Breast epithelium (tissue), 4 donors: Measurements from ENCODE around the gene VDAC1. TPM values are rescaled to one million over a fixed set of nuclear protein-coding genes. Genes with fewer than 3 reads are reported as not detected.

Experiments used
- DNase-seq, 2 donors: peaks; one replicate each; pipeline ENCODE4 v3.0.0-alpha.2; 2019; ENCODE audit warnings: low spot score in 2 of 2
- H3K27ac ChIP-seq, 2 donors: fragments of 200-600 bp; sonication (generic) in 1 of 2; one replicate each; pipeline ENCODE4 v1.5.1; 2016 to 2019; ENCODE audit warnings: mild to moderate bottlenecking in 1 of 2
- H3K27me3 ChIP-seq, 2 donors: fragments of 200-600 bp; sonication (generic) in 1 of 2; one replicate each; pipeline versions ENCODE4 v1.5.1 to v1.6.0; 2017 to 2019; ENCODE audit warnings: control low read depth in 1 of 2, mild to moderate bottlenecking in 1 of 2
- H3K36me3 ChIP-seq: fragments of 200-600 bp; one replicate; pipeline ENCODE4 v1.5.1; 2019
- H3K4me1 ChIP-seq, 2 donors: fragments of 200-600 bp; sonication (generic); one replicate each; pipeline ENCODE4 v1.5.1; 2016 to 2019; ENCODE audit warnings: control low read depth in 1 of 2
- H3K4me3 ChIP-seq, 3 donors: fragments of 200-600 bp; sonication (generic); 1 replicate in 2 of 3; 2 replicates in 1 of 3; pipeline ENCODE4 v1.5.1; 2016 to 2019; ENCODE audit warnings: mild to moderate bottlenecking in 3 of 3, moderate library complexity in 2 of 3
- H3K9me3 ChIP-seq, 2 donors: fragments of 200-600 bp; sonication (generic) in 1 of 2; one replicate each; pipeline ENCODE4 v1.5.1; 2016 to 2019; ENCODE audit warnings: control low read depth in 1 of 2
- CTCF ChIP-seq, 3 donors: fragments of 450-650 bp; IDR thresholded peaks; one replicate each; pipeline ENCODE4 v1.5.1; 2016 to 2017; ENCODE audit warnings: antibody characterized with exemption in 3 of 3, mild to moderate bottlenecking in 3 of 3, moderate library complexity in 3 of 3
- POLR2A ChIP-seq: fragments of 450-650 bp; IDR thresholded peaks from one replicate; pipeline ENCODE4 v1.6.1; 2016; ENCODE audit warnings: antibody characterized with exemption, mild to moderate bottlenecking, moderate library complexity
- POLR2AphosphoS5 ChIP-seq, 3 donors: sonication (generic); formaldehyde crosslinking; IDR thresholded peaks; one replicate each; pipeline ENCODE4 v1.6.1; 2017; ENCODE audit warnings: antibody characterized with exemption in 3 of 3
- intact Hi-C: fragments of 100-400 bp; cut with DNase I; formaldehyde crosslinking; loops from one replicate; pipeline ENCODE4 v1.15.1; 2023; ENCODE audit warnings: low total_unique reads
- total RNA-seq, 3 donors: library from RNA; depleted of rRNA; stranded (reverse); fragments of >200 nt; gene quantifications; one replicate each; pipeline ENCODE4 v1.1.0, GENCODE V29; 2016

VDAC1 gene
- total RNA-seq, 3 donors from 2014 or later: 113 to 141 (median 118) TPM

- intact Hi-C loops: no loop called here
- no peak for DNase-seq
- H3K4me3 ChIP-seq: peak overlapping the region; percentile 69 to 95 (median 73)
- no peaks in the 10 kb centered on the region for H3K27me3 ChIP-seq
- no peaks in the 10 kb centered on the region for H3K4me1 ChIP-seq
- H3K36me3 ChIP-seq: no peaks in the 10 kb centered on the region
- no peaks in the 10 kb centered on the region for H3K9me3 ChIP-seq
- TF ChIP-seq CTCF (IDR thresholded peaks at IDR 0.05) (no peak), POLR2A (no peak)
- H3K27ac ChIP-seq: peak overlapping the region; percentile 94 to 98
Observed at GRCh38 chr5:133967698-133968203, 37.0 kb downstream of the VDAC1 start.

- no peaks in the 10 kb centered on the region for H3K4me1 ChIP-seq
- no peak for TF ChIP-seq CTCF (IDR thresholded peaks at IDR 0.05)
- TF ChIP-seq POLR2A: no peak
- no peak for TF ChIP-seq POLR2AphosphoS5 (IDR thresholded peaks at IDR 0.05)
- no peaks in the 10 kb centered on the region for H3K9me3 ChIP-seq
- H3K27me3 ChIP-seq: no peaks in the 10 kb centered on the region
- no peaks in the 10 kb centered on the region for H3K36me3 ChIP-seq
- H3K4me3 ChIP-seq: peak overlapping the region in 2 of 3 donors; percentile 73 to 95
- DNase-seq: no peak
- intact Hi-C loops: no loop called here
- H3K27ac ChIP-seq: peak overlapping the region; percentile 94 to 98
Observed at GRCh38 chr5:133967124-133967523, 37.7 kb downstream of the VDAC1 start.

GRCh38 chr5:133966090-133966489 is 38.7 kb downstream of the VDAC1 start:
- Histone ChIP-seq H3K27me3 (no peaks in the 10 kb centered on the region), H3K9me3 (no peaks in the 10 kb centered on the region), H3K27ac (no peak overlapping the region), H3K4me1 (no peaks in the 10 kb centered on the region), H3K4me3 (no peak overlapping the region), H3K36me3 (no peaks in the 10 kb centered on the region)
- TF ChIP-seq CTCF (IDR thresholded peaks at IDR 0.05): no peak
- TF ChIP-seq POLR2A: no peak
- no peak for TF ChIP-seq POLR2AphosphoS5 (IDR thresholded peaks at IDR 0.05)
- intact Hi-C loops: no loop called here
- DNase-seq: no peak

- Histone ChIP-seq H3K27ac (no peak overlapping the region), H3K27me3 (no peaks in the 10 kb centered on the region), H3K9me3 (no peaks in the 10 kb centered on the region), H3K4me3 (no peak overlapping the region), H3K36me3 (no peaks in the 10 kb centered on the region), H3K4me1 (no peaks in the 10 kb centered on the region)
- DNase-seq: no peak
- intact Hi-C loops: no loop called here
- TF ChIP-seq CTCF (IDR thresholded peaks at IDR 0.05) (no peak), POLR2A (no peak), POLR2AphosphoS5 (IDR thresholded peaks at IDR 0.05) (no peak)
Observed at GRCh38 chr5:133963493-133964128, 41.2 kb downstream of the VDAC1 start.

- no peak overlapping the region for H3K27ac ChIP-seq
- H3K9me3 ChIP-seq: no peaks in the 10 kb centered on the region
- TF ChIP-seq CTCF (IDR thresholded peaks at IDR 0.05): no peak
- TF ChIP-seq POLR2A: no peak
- H3K4me3 ChIP-seq: no peak overlapping the region
- H3K27me3 ChIP-seq: no peaks in the 10 kb centered on the region
- no peaks in the 10 kb centered on the region for H3K36me3 ChIP-seq
- intact Hi-C loops: no loop called here
- H3K4me1 ChIP-seq: no peaks in the 10 kb centered on the region
- DNase-seq: no peak
Observed at GRCh38 chr5:133962801-133963476, 41.8 kb downstream of the VDAC1 start.
